Keratinocyte (primary cell): ENCODE data around the gene UGT1A10. TPM values are rescaled to one million over a fixed set of nuclear protein-coding genes. Genes with fewer than 3 reads are reported as not detected.

Source experiments
- DNase-seq: peaks from one replicate; pipeline ENCODE4 v3.0.0-alpha.2; 2011; ENCODE audit warnings: low read depth, missing footprints, low spot score
- FAIRE-seq: peaks from 2 replicates; lab custom pipeline; 2011; peaks lifted over from hg19 to GRCh38; lab: Jason Lieb, UNC
- H2AFZ ChIP-seq: 2 replicates; pipeline ENCODE4 v1.6.0; 2012; ENCODE audit warnings: low read length, control low read depth, inconsistent platforms; ENCODE audit not compliant: control insufficient read depth
- H3K27ac ChIP-seq: 2 replicates; pipeline ENCODE4 v1.5.1; 2011; ENCODE audit warnings: low read length; ENCODE audit not compliant: control insufficient read depth, insufficient read depth
- H3K27me3 ChIP-seq: 3 replicates; pipeline ENCODE4 v1.6.0; 2011; ENCODE audit warnings: low read length; ENCODE audit not compliant: control insufficient read depth, insufficient read depth; ENCODE audit errors: extremely low read depth
- H3K36me3 ChIP-seq, 2 experiments: 2 replicates in 1 of 2; 3 replicates in 1 of 2; pipeline ENCODE4 v1.5.1; 2011; ENCODE audit warnings: low read length in 2 of 2, mild to moderate bottlenecking in 1 of 2; ENCODE audit not compliant: control insufficient read depth in 2 of 2, insufficient read depth in 2 of 2; ENCODE audit errors: extremely low read depth in 1 of 2
- H3K4me1 ChIP-seq: 3 replicates; pipeline ENCODE4 v1.5.1; 2011; ENCODE audit warnings: low read length; ENCODE audit not compliant: control insufficient read depth, insufficient read depth; ENCODE audit errors: extremely low read depth
- H3K4me2 ChIP-seq: 3 replicates; pipeline ENCODE4 v1.6.0; 2011; ENCODE audit warnings: low read depth, low read length; ENCODE audit not compliant: control insufficient read depth, insufficient read depth; ENCODE audit errors: extremely low read depth
- H3K4me3 ChIP-seq, 3 experiments: fragments of 200-600 bp in 1 of 3; sonication (generic) in 1 of 3; 2 replicates in 2 of 3; 3 replicates in 1 of 3; pipeline ENCODE4 v1.5.1; 2011 to 2016; ENCODE audit warnings: low read length in 3 of 3, mild to moderate bottlenecking in 3 of 3, control low read depth in 2 of 3, inconsistent platforms in 1 of 3, low read depth in 1 of 3, mixed read lengths in 1 of 3, mixed run types in 1 of 3, moderate library complexity in 1 of 3; ENCODE audit not compliant: control insufficient read depth in 2 of 3, insufficient read depth in 2 of 3; ENCODE audit errors: extremely low read depth in 1 of 3
- H3K79me2 ChIP-seq: 2 replicates; pipeline ENCODE4 v1.6.0; 2012; ENCODE audit warnings: low read length; ENCODE audit not compliant: control insufficient read depth, insufficient read depth
- H3K9ac ChIP-seq: 3 replicates; pipeline ENCODE4 v1.6.0; 2011; ENCODE audit warnings: low read length; ENCODE audit not compliant: control insufficient read depth, insufficient read depth; ENCODE audit errors: extremely low read depth
- H3K9me1 ChIP-seq: 3 replicates; pipeline ENCODE4 v1.6.0; 2011; ENCODE audit warnings: low read length; ENCODE audit not compliant: control insufficient read depth, insufficient read depth; ENCODE audit errors: extremely low read depth
- H3K9me3 ChIP-seq: 2 replicates; pipeline ENCODE4 v1.5.1; 2012; ENCODE audit warnings: low read depth, low read length; ENCODE audit not compliant: control insufficient read depth
- H4K20me1 ChIP-seq: 3 replicates; pipeline ENCODE4 v1.6.0; 2011; ENCODE audit warnings: low read length; ENCODE audit not compliant: control insufficient read depth, insufficient read depth; ENCODE audit errors: extremely low read depth
- EZH2 ChIP-seq: IDR thresholded peaks from one replicate; pipeline ENCODE4 v1.6.1; 2012; ENCODE audit warnings: inconsistent platforms, mild to moderate bottlenecking, low read length, moderate library complexity
- dilution Hi-C: fragments of 300-500 bp; cut with MboI; formaldehyde crosslinking; loops from one replicate; pipeline ENCODE4 v1.7.0; 2020; ENCODE audit warnings: low sequenced_read_pairs; ENCODE audit not compliant: extremely low pct_ligation_motif_present
- polyA plus RNA-seq, 5 experiments: library from polyadenylated mRNA; depleted of rRNA in 3 of 5; stranded (reverse) in 3 of 5; stranded (forward) in 1 of 5; unstranded in 1 of 5; fragments of >200 nt; gene quantifications; 1 replicate in 1 of 5; 2 replicates in 3 of 5; 3 replicates in 1 of 5; pipeline versions ENCODE4 v1.2.1 to v1.2.3, GENCODE V29; 2011 to 2012; ENCODE audit warnings: missing spikeins in 2 of 5, low read depth in 1 of 5, low replicate concordance in 1 of 5
- TF ChIP-seq, protein P1 (sequence below), 3 experiments: IDR thresholded peaks in 1 of 3; conservative IDR thresholded peaks in 1 of 3; optimal IDR thresholded peaks in 1 of 3; 2 replicates in 2 of 3; 3 replicates in 1 of 3; pipeline versions ENCODE3 to v1.5.1; 2011; ENCODE audit warnings: low read length in 3 of 3, mild to moderate bottlenecking in 3 of 3, moderate library complexity in 2 of 3, control low read depth in 1 of 3, inconsistent platforms in 1 of 3; ENCODE audit not compliant: insufficient read depth in 2 of 3; ENCODE audit errors: extremely low read depth in 1 of 3

Gene UGT1A10
- polyA plus RNA-seq, 1 donor (not counting 4 experiments of a cell fraction or from before 2014, with no cell fraction given): 2.0 TPM

DNA sequence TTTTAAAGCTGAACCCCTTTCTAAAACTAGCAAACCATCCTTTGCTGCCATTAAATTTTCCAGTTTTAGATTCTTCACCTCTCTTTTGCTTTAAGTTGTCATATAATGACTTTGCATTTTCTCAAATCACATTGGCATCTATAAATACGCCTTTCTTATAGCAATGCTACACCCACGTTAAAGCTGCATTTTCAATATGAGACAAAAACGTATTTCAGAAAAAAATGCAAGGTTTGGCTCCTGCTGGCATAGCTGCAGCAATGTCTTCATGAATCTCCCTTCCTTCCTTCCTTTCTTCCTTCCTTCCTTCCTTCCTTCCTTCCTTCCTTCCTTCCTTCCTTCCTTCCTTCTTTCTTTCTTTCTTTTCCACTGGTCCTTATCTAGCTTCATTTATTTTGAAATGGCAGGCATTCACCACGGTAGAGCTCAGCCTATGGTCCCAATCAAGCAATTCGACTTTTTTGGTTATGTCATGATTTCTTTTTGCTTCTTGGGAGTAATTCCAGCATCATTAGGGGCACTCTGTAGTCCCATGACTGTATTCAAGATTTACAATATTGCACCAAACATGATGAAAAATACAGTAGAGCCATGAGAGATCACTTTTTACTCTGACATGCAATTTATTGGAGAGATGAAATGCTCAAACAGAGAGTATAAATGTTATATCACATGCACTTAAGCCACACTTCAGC, 8.8 kb upstream of the UGT1A10 start:
- Histone ChIP-seq H3K27ac (no peak overlapping the region), H4K20me1 (no peaks in the 10 kb centered on the region), H3K9me3 (no peaks in the 10 kb centered on the region), H3K4me1 (no peaks in the 10 kb centered on the region), H3K27me3 (no peaks in the 10 kb centered on the region), H3K9me1 (no peaks in the 10 kb centered on the region), H3K9ac (no peak overlapping the region), H3K79me2 (no peaks in the 10 kb centered on the region), H3K4me3 (no peak overlapping the region), H2AFZ (no peak overlapping the region), H3K36me3 (no peaks in the 10 kb centered on the region), H3K4me2 (no peak overlapping the region)
- dilution Hi-C loops: no loop called here
- FAIRE-seq (no peak), DNase-seq (no peak)
- TF ChIP-seq EZH2: no peak
- TF ChIP-seq, protein P1, sequence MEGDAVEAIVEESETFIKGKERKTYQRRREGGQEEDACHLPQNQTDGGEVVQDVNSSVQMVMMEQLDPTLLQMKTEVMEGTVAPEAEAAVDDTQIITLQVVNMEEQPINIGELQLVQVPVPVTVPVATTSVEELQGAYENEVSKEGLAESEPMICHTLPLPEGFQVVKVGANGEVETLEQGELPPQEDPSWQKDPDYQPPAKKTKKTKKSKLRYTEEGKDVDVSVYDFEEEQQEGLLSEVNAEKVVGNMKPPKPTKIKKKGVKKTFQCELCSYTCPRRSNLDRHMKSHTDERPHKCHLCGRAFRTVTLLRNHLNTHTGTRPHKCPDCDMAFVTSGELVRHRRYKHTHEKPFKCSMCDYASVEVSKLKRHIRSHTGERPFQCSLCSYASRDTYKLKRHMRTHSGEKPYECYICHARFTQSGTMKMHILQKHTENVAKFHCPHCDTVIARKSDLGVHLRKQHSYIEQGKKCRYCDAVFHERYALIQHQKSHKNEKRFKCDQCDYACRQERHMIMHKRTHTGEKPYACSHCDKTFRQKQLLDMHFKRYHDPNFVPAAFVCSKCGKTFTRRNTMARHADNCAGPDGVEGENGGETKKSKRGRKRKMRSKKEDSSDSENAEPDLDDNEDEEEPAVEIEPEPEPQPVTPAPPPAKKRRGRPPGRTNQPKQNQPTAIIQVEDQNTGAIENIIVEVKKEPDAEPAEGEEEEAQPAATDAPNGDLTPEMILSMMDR (optimal IDR thresholded peaks at IDR 0.05 in 1 of 3, IDR thresholded peaks at IDR 0.05 in 1 of 3, conservative IDR thresholded peaks at IDR 0.05 in 1 of 3; ENCODE audit: extremely low read depth in 1 of 3, insufficient read depth in 2 of 3, low read length in 3 of 3): no peak

DNA sequence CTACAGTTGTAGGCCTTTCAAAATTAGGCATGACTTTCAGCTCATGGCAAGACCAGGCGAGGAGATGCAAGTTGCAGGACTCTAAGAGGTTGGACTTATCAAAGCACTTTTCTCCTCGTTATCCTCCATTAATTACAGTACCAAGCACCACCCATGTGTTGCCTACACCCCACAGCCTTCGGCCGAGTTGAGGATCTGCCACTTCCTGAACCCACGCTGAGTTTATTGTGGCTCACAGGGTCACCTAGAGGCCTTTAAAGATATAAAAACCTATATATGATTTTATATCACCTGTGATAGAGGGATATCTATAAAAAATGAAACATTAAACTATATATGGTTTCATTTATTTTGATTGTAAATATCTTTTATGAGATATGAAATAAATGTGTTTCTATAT, 2.6 kb downstream of the UGT1A10 start:
- H3K9me1 ChIP-seq: no peaks in the 10 kb centered on the region
- H2AFZ ChIP-seq: peak overlapping the region; percentile 68
- no peaks in the 10 kb centered on the region for H3K36me3 ChIP-seq
- H3K27me3 ChIP-seq: no peaks in the 10 kb centered on the region
- no peak overlapping the region for H3K27ac ChIP-seq
- no peak overlapping the region for H3K9ac ChIP-seq
- peak; percentile 36 for FAIRE-seq
- H3K4me2 ChIP-seq: no peak overlapping the region
- peaks cover 3% of the 10 kb centered on the region for H3K4me1 ChIP-seq
- no peaks in the 10 kb centered on the region for H3K9me3 ChIP-seq
- TF ChIP-seq, protein P1 (optimal IDR thresholded peaks at IDR 0.05 in 1 of 3, IDR thresholded peaks at IDR 0.05 in 1 of 3, conservative IDR thresholded peaks at IDR 0.05 in 1 of 3; ENCODE audit: extremely low read depth in 1 of 3, insufficient read depth in 2 of 3, low read length in 3 of 3): peak in 1 of 3 experiments; percentile 7
- TF ChIP-seq EZH2: no peak
- DNase-seq: no peak
- H3K4me3 ChIP-seq: no peak overlapping the region
- dilution Hi-C loops: no loop called here
- H3K79me2 ChIP-seq: no peaks in the 10 kb centered on the region
- no peaks in the 10 kb centered on the region for H4K20me1 ChIP-seq
